Left ventricle myocardium inferior (tissue), 1 donor: Measurements from ENCODE around the gene SMIM35. TPM values are rescaled to one million over a fixed set of nuclear protein-coding genes. Genes with fewer than 3 reads are reported as not detected.
A peak's percentile ranks its signal among the peaks of the same experiment; 100 is the strongest.

ENCODE experiments used
- DNase-seq: peaks from one replicate; pipeline ENCODE4 v3.0.0-alpha.2; 2020
- H3K27ac ChIP-seq: fragments of 200-600 bp; replicated peaks from 2 replicates; pipeline ENCODE4 v1.8.0; 2021
- H3K27me3 ChIP-seq: fragments of 200-600 bp; 2 replicates; pipeline ENCODE4 v1.8.0; 2021; ENCODE audit warnings: low read depth
- H3K36me3 ChIP-seq: fragments of 200-600 bp; 2 replicates; pipeline ENCODE4 v1.8.0; 2021
- H3K4me1 ChIP-seq: fragments of 200-600 bp; 2 replicates; pipeline ENCODE4 v1.8.0; 2021
- H3K4me3 ChIP-seq: fragments of 200-600 bp; 2 replicates; pipeline ENCODE4 v1.8.0; 2021; ENCODE audit warnings: mild to moderate bottlenecking, moderate library complexity
- H3K9me3 ChIP-seq: fragments of 200-600 bp; replicated peaks from 2 replicates; pipeline ENCODE4 v1.8.0; 2021
- CTCF ChIP-seq: fragments of 200-600 bp; IDR thresholded peaks from 2 replicates; pipeline ENCODE4 v1.8.0; 2021; ENCODE audit warnings: antibody characterized with exemption, mild to moderate bottlenecking, borderline replicate concordance
- intact Hi-C: fragments of 100-400 bp; cut with micrococcal nuclease; formaldehyde crosslinking; loops from one replicate; pipeline ENCODE4 v1.11.0; 2022
- total RNA-seq: library from RNA; stranded (reverse); fragmentation: NEBNext Ultra II Directional; extraction: Animal tissue kit (Norgen Biotek cat#: 25700); gene quantifications from one replicate; pipeline ENCODE4 v1.2.1, GENCODE V29; 2021
- donor health status: DM: no; HTN: yes; CAD: no; lungs with severe emphysema.

SMIM35 gene
- total RNA-seq, 1 donor from 2014 or later = not detected

- TF ChIP-seq CTCF = no peak
- intact Hi-C loops = no loop called here
- H3K9me3 ChIP-seq = no peaks in the 10 kb centered on the region
- H3K4me3 ChIP-seq = no peak overlapping the region
- no peaks in the 10 kb centered on the region for H3K36me3 ChIP-seq
- DNase-seq = no peak
- peaks cover 11% of the 10 kb centered on the region for H3K27me3 ChIP-seq
- no peak overlapping the region for H3K27ac ChIP-seq
- no peaks in the 10 kb centered on the region for H3K4me1 ChIP-seq
Observed at GRCh38 chr11:117969160-117969991, 117.4 kb downstream of the SMIM35 start.

- Histone ChIP-seq H3K4me3 (no peak overlapping the region), H3K27ac (no peak overlapping the region), H3K9me3 (no peaks in the 10 kb centered on the region), H3K36me3 (no peaks in the 10 kb centered on the region), H3K27me3 (peaks cover 10% of the 10 kb centered on the region), H3K4me1 (no peaks in the 10 kb centered on the region)
- intact Hi-C loops = no loop called here
- no peak for DNase-seq
- no peak for TF ChIP-seq CTCF
Observed at GRCh38 chr11:117966908-117967307, 119.9 kb downstream of the SMIM35 start.

- TF ChIP-seq CTCF = no peak
Observed at GRCh38 chr11:117962826-117963225, 123.9 kb downstream of the SMIM35 start.

GRCh38 chr11:117961896-117962295, 124.9 kb downstream of the SMIM35 start:
- Histone ChIP-seq H3K4me3 (no peak overlapping the region), H3K9me3 (peaks cover 8% of the 10 kb centered on the region), H3K4me1 (no peaks in the 10 kb centered on the region), H3K27me3 (no peaks in the 10 kb centered on the region), H3K27ac (no peak overlapping the region), H3K36me3 (no peaks in the 10 kb centered on the region)
- TF ChIP-seq CTCF = no peak
- no peak for DNase-seq
- intact Hi-C loops = no loop called here

More at GRCh38 chr11:117962826-117963225, 123.9 kb downstream of the SMIM35 start:
- Histone ChIP-seq H3K4me3 (no peak overlapping the region), H3K27ac (no peak overlapping the region), H3K4me1 (no peaks in the 10 kb centered on the region), H3K27me3 (no peaks in the 10 kb centered on the region), H3K9me3 (no peaks in the 10 kb centered on the region), H3K36me3 (no peaks in the 10 kb centered on the region)
- intact Hi-C loops = no loop called here
- no peak for DNase-seq

GRCh38 chr11:117960406-117960805, 126.4 kb downstream of the SMIM35 start:
- Histone ChIP-seq H3K36me3 (no peaks in the 10 kb centered on the region), H3K27me3 (no peaks in the 10 kb centered on the region), H3K27ac (peak overlapping the region; percentile 14), H3K4me1 (no peaks in the 10 kb centered on the region), H3K9me3 (peaks cover 8% of the 10 kb centered on the region), H3K4me3 (no peak overlapping the region)
- no peak for TF ChIP-seq CTCF
- no peak for DNase-seq
- intact Hi-C loops = no loop called here
